Activated T-helper 1 cell treated with anti-CD3 and anti-CD28 coated beads, Interleukin-2, amount 50 U/mL, for 16 hours (primary cell): ENCODE data around the gene USP44.
A peak's percentile ranks its signal among the peaks of the same experiment; 100 is the strongest.
"Not testable (repeated sequence)": the region's sequence is repeated elsewhere in the genome, so short reads cannot be mapped to it uniquely, and the experiment has no call there.

Source experiments
- DNase-seq, 2 donors: peaks; one replicate each; pipeline ENCODE4 v3.0.0-alpha.2; 2020; ENCODE audit warnings: low read depth in 1 of 2, low spot score in 1 of 2

The USP44 gene

DNA sequence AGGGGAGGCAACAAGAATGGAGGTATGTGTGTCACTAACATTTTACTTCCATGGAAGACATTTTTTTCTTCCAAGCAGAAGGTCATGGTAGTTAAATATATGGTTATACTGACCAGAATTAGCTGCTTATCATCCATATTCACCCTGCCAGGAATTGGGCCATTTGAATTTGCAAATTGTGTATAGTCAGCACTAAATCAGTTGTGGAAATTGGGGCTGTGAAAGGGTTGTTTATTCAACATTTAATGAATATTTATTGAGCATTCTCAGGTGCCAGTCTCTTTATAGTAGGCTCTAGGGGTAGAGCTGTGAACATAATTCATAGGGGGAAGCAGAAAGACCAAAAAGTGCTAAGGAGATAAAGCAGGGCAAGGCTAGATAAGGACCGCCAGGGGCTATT is 39.3 kb downstream of the USP44 start:
- no peak for DNase-seq

DNA sequence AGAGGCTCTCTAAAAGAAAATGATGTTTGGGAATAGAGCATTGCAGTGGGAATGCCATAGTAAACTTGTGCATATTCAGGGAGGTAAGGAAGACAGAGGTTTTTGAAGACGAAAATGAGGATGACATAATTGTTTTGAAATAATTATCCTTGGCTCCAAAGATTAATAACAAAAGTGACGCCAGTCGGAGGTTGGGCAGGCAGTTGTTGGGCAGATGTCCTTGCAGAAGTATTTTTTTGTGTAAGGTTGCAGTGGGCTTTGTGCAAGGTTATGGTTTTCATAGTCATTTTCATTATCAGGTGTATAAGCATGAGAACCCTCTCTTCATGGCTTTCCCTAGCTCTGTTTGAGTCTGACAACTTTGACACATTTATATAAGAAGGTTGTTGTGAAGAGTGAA is 42.0 kb downstream of the USP44 start:
- DNase-seq, result no peak

GRCh38 chr12:95506707-95507523 is 44.4 kb downstream of the USP44 start:
- no peak for DNase-seq

DNA sequence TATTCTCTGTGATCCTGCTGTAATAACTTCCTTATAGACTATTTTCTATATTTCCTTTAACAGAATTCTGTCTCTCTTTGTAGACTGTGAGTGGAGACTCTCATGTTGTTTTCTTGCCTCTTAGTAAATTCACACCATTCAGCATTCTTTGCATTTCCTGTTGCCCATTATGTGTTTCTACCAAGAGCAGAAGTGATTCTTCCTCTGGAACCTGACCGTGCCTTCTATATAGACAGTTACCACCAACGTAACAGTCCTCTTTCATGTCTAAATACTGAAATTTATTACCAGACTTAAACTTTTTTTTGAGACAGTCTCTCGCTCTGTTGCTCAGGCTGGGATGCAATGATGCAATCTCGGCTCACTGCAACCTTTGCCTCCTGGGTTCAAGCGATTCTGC is 46.2 kb downstream of the USP44 start:
- DNase-seq, result no peak

DNA sequence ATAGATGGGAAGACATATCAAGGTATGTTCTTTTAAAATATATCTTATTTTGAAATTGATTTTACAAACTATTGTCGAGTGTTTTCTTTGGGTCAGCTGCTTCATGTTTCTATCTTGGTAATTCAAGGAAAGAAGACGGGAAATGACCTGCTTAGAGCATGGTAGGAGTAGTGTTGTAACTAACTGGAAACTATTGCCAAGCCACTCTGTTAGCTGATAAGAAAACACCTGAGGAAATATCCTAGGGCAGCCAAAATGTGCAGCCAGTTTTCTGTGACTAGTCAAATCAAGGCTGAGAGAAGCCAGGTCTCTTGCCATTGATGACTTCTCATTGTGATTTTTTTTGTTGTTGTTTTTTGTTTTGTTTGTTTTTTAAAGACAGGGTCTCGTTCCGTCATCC is 47.1 kb downstream of the USP44 start:
- no peak for DNase-seq

DNA sequence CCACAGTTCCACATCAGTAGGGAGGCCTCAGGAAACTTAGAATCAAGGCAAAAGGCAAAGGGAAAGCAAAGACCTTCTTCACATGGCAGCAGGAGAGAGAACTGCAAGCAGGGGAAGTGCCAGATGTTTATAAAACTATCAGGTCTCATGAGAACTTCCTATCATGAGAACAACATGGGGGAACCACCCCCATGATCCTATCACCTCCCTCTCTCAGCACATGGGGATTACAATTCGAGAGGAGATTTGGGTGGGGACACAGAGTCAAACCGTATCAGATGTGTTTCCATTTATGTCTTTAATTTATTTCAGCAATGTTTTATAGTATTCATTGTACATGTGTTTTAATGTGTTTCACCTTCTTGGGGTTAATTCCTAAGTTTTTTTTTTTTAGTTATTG is 51.5 kb downstream of the USP44 start:
- no peak for DNase-seq

DNA sequence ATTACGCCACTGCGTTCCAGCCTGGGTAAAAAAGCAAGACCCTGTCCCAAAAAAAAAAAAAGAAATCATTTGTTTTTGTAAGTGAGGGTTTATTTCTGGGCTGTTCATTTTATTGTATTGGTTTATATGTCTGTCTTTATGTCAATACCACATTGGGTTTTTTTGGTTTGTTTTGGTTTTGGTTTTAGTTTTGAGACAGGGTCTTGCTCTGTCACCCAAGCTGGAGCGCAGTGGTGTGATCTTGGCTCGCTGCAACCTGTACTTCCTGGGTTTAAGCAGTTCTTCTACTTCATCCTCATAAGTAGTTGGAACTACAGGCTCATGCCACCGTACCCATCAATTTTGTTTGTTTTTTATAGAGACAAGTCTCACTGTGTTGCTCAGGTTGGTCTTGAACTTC is 52.3 kb downstream of the USP44 start:
- DNase-seq, result no peak

DNA sequence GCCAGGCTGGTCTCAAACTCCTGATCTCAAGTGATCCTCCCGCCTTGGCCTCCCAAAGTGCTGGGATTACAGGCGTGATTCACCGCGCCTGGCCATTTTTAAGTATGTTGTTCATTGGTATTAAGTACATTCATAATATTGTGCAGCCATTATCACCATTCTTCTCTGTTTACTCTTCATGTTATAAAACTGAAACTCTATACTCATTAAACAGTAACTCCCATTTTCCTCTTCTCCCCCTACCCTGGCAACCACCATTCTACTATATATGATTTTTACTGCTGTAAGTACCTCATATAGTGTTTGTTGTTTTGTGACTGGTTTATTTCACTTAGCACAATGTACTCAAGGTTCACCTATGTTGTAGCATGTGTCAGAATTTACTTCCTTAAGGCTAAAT is 54.2 kb downstream of the USP44 start:
- no peak for DNase-seq

DNA sequence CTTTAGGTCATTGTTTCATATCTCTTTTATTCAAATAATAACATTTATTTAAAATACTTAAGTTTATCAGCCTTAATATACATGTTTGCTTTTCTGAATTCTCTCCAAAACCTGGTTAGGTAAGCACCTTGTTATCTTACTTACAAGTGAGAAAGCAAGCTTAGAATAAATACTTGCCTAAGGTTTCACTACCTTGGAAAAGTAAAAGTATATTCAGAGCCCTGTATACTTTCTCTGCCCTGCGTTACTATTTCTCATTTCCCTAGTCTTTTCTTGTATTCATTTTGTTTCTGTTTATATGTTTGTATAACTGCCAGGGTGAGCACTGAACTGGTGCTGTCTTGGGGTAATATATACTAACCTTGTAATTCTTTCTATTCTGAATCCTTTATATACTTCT is 55.8 kb downstream of the USP44 start:
- no peak for DNase-seq

GRCh38 chr12:95494888-95495287 is 56.4 kb downstream of the USP44 start:
- no peak for DNase-seq

- no peak for DNase-seq
Measured at GRCh38 chr12:95492462-95492861, 58.8 kb downstream of the USP44 start.

GRCh38 chr12:95487024-95487423 is 64.3 kb downstream of the USP44 start:
- no peak for DNase-seq

DNA sequence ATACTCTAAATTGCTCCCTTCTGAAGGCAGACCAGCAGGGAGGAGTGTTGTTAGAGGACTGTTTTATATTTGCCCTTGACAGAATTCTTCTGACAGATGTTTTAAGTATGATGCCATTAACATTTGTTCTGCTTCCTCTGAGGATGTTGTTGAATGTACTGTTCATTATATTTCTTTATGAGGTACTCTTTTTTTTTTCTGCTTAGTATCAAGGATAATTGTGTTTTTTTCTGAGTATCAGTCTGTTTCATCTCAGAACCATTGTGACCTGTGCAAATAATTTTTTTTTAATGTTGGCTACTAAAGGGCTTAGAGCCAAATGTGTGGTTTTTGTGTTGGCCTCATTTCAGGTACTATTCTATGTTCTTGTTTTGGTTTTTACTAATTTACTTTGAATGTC is 66.8 kb downstream of the USP44 start:
- no peak for DNase-seq

- DNase-seq, result not testable (repeated sequence)
Measured at GRCh38 chr12:95482564-95482963, 68.7 kb downstream of the USP44 start.

- DNase-seq, result no peak
Measured at GRCh38 chr12:95481888-95482287, 69.4 kb downstream of the USP44 start.

GRCh38 chr12:95481072-95481471 is 70.2 kb downstream of the USP44 start:
- no peak for DNase-seq

DNA sequence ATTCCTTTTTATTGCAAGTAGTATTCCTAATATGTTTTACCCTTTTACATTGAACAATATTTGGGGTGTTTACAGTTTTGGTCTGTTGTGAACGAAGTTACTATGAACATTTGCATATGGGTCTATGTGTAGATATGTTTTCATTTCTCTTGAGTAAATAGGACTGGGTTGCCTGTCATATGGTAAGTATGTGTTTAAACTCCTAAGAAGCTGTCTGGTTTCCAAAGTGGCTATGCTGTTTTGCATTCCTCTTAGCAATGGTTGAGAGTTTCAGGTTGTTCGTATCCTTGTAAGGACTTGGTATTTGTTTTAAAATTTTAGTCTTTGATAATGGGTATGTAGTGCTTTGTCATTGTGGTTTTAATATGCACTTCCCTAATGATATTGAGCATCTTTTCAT is 71.0 kb downstream of the USP44 start:
- DNase-seq, result no peak

DNA sequence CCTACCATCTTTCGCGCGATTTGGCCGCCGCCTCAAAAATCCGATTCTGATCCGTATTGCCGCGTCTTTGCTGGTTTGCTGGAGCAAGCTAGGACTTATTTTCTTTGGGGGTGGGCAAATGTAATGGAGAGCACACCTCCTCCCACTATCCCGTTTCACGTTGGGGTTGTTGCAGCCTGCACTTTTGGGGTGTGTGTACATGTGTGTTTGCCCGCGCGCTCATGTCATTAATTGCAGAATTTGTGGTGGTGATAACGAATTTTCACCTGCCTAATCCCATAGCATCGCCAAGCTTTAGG is 76.7 kb downstream of the USP44 start:
- no peak for DNase-seq

DNA sequence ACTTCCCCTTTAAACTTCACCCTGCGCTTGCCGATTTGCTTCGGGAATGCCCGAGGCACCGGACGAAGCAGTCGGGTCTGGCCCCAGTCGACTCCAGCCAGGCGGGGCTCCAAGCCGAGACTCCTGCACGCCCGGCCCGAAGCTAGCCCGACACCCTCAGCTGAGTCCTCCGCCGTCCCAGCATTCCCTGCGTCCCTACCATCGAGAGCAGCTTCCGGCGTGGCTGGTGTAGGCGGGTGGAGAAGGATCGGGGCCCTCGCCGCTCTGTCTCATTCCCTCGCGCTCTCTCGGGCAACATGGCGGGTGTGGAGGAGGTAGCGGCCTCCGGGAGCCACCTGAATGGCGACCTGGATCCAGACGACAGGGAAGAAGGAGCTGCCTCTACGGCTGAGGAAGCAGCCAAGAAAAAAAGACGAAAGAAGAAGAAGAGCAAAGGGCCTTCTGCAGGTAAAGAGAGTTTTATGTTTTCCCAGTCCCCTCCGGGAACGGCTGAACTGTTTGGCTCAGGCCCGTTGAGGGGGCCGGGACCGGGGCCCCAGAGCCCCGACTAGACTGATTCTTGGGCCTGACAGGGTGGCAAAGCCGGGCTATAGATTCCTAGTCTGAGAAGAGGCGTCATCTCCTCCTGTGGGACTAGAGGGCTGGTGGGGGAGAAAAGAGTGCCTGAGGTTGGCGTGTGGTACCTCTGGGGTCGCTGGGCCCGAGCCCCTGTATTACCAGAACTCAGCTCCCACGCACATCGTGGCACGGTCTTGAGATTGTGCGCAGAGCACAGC is 77.2 kb downstream of the USP44 start, which contains the start of gene METAP2:
METAP2 (plus strand) TSS at position 269 of the 776 bp plus-strand sequence; CDS start at position 297, 28 bp downstream.
- peak; percentile 86 to 88 for DNase-seq

- DNase-seq, result peak in 1 of 2 donors; percentile 6
Measured at GRCh38 chr12:95473231-95473883, 77.9 kb downstream of the USP44 start.

DNA sequence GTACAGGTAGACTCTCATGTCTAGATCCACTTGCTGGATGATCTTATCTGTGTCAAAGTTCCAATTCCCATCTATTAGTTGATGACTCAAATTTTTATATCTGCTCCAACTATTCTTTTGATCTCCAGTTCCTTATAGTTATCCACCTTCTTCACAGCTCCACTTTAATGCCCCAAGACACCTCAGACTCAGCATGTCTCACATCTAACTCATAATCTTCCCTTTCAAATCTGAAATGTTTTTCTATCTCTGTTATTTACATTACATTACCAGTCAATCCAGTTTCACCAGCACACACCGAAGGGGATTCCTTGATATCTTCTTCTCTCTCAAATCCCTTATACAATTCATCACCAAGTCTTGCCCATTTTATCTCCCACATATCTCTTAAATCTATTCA is 81.0 kb downstream of the USP44 start:
- no peak for DNase-seq
